Prostate gland (tissue), 2 donors: Measurements from ENCODE around the gene TRPC4.

Experiments used
- POLR2A ChIP-seq: fragments of 450-650 bp; IDR thresholded peaks from one replicate; pipeline ENCODE4 v1.6.1; 2016; ENCODE audit warnings: antibody characterized with exemption, mild to moderate bottlenecking
- POLR2AphosphoS5 ChIP-seq: sonication (generic); formaldehyde crosslinking; IDR thresholded peaks from one replicate; pipeline ENCODE4 v1.6.1; 2017; ENCODE audit warnings: antibody characterized with exemption
- TF ChIP-seq, protein P1 (sequence below), 4 experiments: fragments of 200-600 bp in 2 of 4; fragments of 450-650 bp in 2 of 4; sonication (generic) in 2 of 4; IDR thresholded peaks; 1 replicate in 3 of 4; 2 replicates in 1 of 4; pipeline ENCODE4 v1.5.1; 2016 to 2019; ENCODE audit warnings: antibody characterized with exemption in 4 of 4, mild to moderate bottlenecking in 2 of 4, moderate library complexity in 2 of 4

- TF ChIP-seq, protein P1, sequence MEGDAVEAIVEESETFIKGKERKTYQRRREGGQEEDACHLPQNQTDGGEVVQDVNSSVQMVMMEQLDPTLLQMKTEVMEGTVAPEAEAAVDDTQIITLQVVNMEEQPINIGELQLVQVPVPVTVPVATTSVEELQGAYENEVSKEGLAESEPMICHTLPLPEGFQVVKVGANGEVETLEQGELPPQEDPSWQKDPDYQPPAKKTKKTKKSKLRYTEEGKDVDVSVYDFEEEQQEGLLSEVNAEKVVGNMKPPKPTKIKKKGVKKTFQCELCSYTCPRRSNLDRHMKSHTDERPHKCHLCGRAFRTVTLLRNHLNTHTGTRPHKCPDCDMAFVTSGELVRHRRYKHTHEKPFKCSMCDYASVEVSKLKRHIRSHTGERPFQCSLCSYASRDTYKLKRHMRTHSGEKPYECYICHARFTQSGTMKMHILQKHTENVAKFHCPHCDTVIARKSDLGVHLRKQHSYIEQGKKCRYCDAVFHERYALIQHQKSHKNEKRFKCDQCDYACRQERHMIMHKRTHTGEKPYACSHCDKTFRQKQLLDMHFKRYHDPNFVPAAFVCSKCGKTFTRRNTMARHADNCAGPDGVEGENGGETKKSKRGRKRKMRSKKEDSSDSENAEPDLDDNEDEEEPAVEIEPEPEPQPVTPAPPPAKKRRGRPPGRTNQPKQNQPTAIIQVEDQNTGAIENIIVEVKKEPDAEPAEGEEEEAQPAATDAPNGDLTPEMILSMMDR (IDR thresholded peaks at IDR 0.05): no peak
- no peak for TF ChIP-seq POLR2A
- no peak for TF ChIP-seq POLR2AphosphoS5
Observed at GRCh38 chr13:37647031-37647650, 222.4 kb downstream of the TRPC4 start.
